Measurements from ENCODE around the gene NANOGP8. TPM values are rescaled to one million over a fixed set of nuclear protein-coding genes. Genes with fewer than 3 reads are reported as not detected.

Gene NANOGP8
- total RNA-seq, 2 experiments from 2014 or later, result not detected

DNA sequence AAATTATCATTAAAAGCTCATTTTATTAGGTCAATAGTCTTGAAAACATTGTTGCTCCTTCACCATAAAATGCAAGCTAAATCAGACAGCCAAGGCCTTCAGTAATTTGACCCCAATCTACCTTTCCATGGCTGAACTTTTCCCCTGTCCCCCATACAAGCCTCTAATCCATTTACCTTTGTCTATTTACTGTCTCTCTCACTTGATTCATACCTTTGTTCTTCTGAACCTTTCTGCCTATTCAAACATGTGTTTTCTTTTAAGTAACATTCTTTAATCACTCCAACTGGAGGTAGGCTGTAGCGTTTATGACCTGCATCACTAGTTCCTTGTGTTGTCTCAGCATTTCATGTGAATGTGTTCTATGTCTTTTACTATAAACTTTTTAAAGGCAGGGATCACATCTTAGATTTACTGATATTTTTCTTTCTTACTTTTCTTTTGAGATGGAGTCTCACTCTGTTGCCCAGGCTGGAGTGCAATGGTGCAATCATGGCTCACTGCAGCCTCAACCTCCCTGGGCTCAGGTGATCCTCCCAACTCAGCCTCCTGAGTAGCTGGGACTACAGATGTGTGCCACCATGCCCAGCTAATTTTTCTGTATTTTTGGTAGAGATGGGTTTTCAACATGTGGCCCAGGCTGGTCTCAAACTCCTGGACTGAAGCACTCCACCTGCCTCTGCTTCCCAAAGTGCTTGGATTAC lies 5.2 kb upstream of the NANOGP8 start:
- no peak overlapping the region for H2AFZ ChIP-seq (ENCODE audit: low read length)
- POLR2A ChIA-PET, result interaction anchor here (0.6 to 1.3 kb wide), 2 partner anchors 14 to 148 kb away, joined by 3 to 5 read pairs; no protein-coding TSS in a partner anchor
- no TSS peak for BruUV-seq (replicated peaks)

DNA sequence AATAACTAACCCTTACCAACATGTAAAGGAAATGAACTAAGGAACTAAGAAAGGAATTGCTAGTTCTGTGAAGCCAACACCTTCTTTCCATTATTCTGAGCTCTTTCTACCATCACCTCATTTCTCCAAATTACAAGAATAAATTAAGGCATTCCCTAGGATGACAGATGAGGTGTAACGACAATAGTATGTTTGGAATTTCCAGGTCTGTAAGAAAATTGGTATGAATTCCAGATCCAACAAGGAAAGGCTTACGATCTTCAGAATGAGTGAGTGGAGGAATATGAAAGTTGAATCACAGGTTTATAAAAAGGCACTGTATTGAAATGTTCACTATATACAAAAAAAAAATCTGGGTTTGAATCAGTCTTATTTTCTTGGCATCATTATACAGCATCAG lies 4.5 kb upstream of the NANOGP8 start:
- ChIA-PET POLR2A (interaction anchor here (0.6 to 1.3 kb wide), 3 partner anchors 13 to 148 kb away, joined by 3 to 5 read pairs (median 3); no protein-coding TSS in a partner anchor), CTCF (ENCODE audit: unreplicated experiment) (no interaction called here)
- Histone ChIP-seq H3K27ac (ENCODE audit: low read depth, low read length, poor library complexity, severe bottlenecking) (no peak overlapping the region), H3K4me1 (ENCODE audit: insufficient read depth, low read length, poor library complexity, severe bottlenecking) (no peaks in the 10 kb centered on the region), H3K9me3 (ENCODE audit: low read length) (no peaks in the 10 kb centered on the region), H3K79me2 (ENCODE audit: insufficient read depth, low read depth, low read length) (no peaks in the 10 kb centered on the region), H3K36me3 (ENCODE audit: insufficient read depth, low read length) (no peaks in the 10 kb centered on the region), H2AFZ (ENCODE audit: low read length) (no peak overlapping the region), H3K4me2 (ENCODE audit: low read length) (no peak overlapping the region), H3K4me3 (ENCODE audit: low read depth, low read length, poor library complexity, severe bottlenecking) (no peak overlapping the region), H3K9me2 (ENCODE audit: insufficient read depth, low read length) (no peaks in the 10 kb centered on the region), H4K20me1 (ENCODE audit: insufficient read depth, low read length) (no peaks in the 10 kb centered on the region)
- intact Hi-C loops (cut with micrococcal nuclease; ENCODE audit: unreplicated experiment), result no loop called here
- no TSS peak for BruUV-seq (replicated peaks)
- TF ChIP-seq, protein P1, sequence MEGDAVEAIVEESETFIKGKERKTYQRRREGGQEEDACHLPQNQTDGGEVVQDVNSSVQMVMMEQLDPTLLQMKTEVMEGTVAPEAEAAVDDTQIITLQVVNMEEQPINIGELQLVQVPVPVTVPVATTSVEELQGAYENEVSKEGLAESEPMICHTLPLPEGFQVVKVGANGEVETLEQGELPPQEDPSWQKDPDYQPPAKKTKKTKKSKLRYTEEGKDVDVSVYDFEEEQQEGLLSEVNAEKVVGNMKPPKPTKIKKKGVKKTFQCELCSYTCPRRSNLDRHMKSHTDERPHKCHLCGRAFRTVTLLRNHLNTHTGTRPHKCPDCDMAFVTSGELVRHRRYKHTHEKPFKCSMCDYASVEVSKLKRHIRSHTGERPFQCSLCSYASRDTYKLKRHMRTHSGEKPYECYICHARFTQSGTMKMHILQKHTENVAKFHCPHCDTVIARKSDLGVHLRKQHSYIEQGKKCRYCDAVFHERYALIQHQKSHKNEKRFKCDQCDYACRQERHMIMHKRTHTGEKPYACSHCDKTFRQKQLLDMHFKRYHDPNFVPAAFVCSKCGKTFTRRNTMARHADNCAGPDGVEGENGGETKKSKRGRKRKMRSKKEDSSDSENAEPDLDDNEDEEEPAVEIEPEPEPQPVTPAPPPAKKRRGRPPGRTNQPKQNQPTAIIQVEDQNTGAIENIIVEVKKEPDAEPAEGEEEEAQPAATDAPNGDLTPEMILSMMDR (conservative IDR thresholded peaks at IDR 0.05; ENCODE audit: low read length), result no peak
- TF ChIP-seq EZH2phosphoT487 (IDR thresholded peaks at IDR 0.05; ENCODE audit: borderline replicate concordance, low read depth, low read length), result no peak
- no peak for DNase-seq (ENCODE audit: low spot score)

More for the DNA sequence above, 5.2 kb upstream of the NANOGP8 start:
- no peak overlapping the region for H3K4me3 ChIP-seq (ENCODE audit: low read depth, low read length, poor library complexity, severe bottlenecking)
- H3K79me2 ChIP-seq (ENCODE audit: insufficient read depth, low read depth, low read length), result no peaks in the 10 kb centered on the region
- no peaks in the 10 kb centered on the region for H4K20me1 ChIP-seq (ENCODE audit: insufficient read depth, low read length)
- H3K4me1 ChIP-seq (ENCODE audit: insufficient read depth, low read length, poor library complexity, severe bottlenecking), result no peaks in the 10 kb centered on the region
- TF ChIP-seq, protein P1 (conservative IDR thresholded peaks at IDR 0.05; ENCODE audit: low read length), result no peak
- no peak for TF ChIP-seq EZH2phosphoT487 (IDR thresholded peaks at IDR 0.05; ENCODE audit: borderline replicate concordance, low read depth, low read length)
- H3K9me3 ChIP-seq (ENCODE audit: low read length), result no peaks in the 10 kb centered on the region
- H3K9me2 ChIP-seq (ENCODE audit: insufficient read depth, low read length), result no peaks in the 10 kb centered on the region
- intact Hi-C loops (cut with micrococcal nuclease; ENCODE audit: unreplicated experiment), result no loop called here
- no peak for DNase-seq (ENCODE audit: low spot score)
- no peak overlapping the region for H3K4me2 ChIP-seq (ENCODE audit: low read length)
- H3K36me3 ChIP-seq (ENCODE audit: insufficient read depth, low read length), result no peaks in the 10 kb centered on the region
- H3K27ac ChIP-seq (ENCODE audit: low read depth, low read length, poor library complexity, severe bottlenecking), result no peak overlapping the region
- CTCF ChIA-PET (ENCODE audit: unreplicated experiment), result no interaction called here

DNA sequence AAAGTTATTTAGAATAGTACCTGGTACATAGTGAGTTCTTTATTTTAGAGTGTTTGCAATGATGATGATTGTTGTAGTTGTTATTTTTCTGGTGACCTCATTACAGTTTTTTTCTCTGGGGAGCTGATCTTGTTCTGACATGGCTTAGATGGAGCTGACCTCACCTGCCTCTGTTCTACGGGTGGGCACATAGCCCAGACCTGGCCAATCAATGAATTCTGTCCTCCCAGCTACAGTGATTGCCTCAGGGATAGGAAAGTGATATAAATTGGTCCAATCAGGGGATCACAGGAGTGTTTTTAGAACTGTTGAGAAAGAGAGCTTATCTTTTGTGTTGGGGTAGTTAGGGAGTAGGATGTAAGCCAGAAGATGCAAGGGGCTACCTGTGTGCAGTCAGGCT lies 3.2 kb upstream of the NANOGP8 start:
- H3K36me3 ChIP-seq (ENCODE audit: insufficient read depth, low read length), result no peaks in the 10 kb centered on the region
- H3K9me3 ChIP-seq (ENCODE audit: low read length), result no peaks in the 10 kb centered on the region
- ChIA-PET POLR2A (no interaction called here), CTCF (ENCODE audit: unreplicated experiment) (no interaction called here)
- H3K4me3 ChIP-seq (ENCODE audit: low read depth, low read length, poor library complexity, severe bottlenecking), result no peak overlapping the region
- TF ChIP-seq EZH2phosphoT487 (IDR thresholded peaks at IDR 0.05; ENCODE audit: borderline replicate concordance, low read depth, low read length), result no peak
- TF ChIP-seq, protein P1 (conservative IDR thresholded peaks at IDR 0.05; ENCODE audit: low read length), result no peak
- H3K27ac ChIP-seq (ENCODE audit: low read depth, low read length, poor library complexity, severe bottlenecking), result no peak overlapping the region
- H3K4me1 ChIP-seq (ENCODE audit: insufficient read depth, low read length, poor library complexity, severe bottlenecking), result no peaks in the 10 kb centered on the region
- H4K20me1 ChIP-seq (ENCODE audit: insufficient read depth, low read length), result no peaks in the 10 kb centered on the region
- no peak overlapping the region for H3K4me2 ChIP-seq (ENCODE audit: low read length)
- H3K79me2 ChIP-seq (ENCODE audit: insufficient read depth, low read depth, low read length), result no peaks in the 10 kb centered on the region
- no peaks in the 10 kb centered on the region for H3K9me2 ChIP-seq (ENCODE audit: insufficient read depth, low read length)
- DNase-seq (ENCODE audit: low spot score), result no peak
- H2AFZ ChIP-seq (ENCODE audit: low read length), result no peak overlapping the region
- BruUV-seq (replicated peaks), result no TSS peak
- intact Hi-C loops (cut with micrococcal nuclease; ENCODE audit: unreplicated experiment), result no loop called here

All from OCI-LY7 (cell line).